CD4-positive, alpha-beta T cell treated with Interleukin-4 for 1 hour (primary cell): ENCODE measurements around the gene MACO1.

Experiments
- DNase-seq, 2 donors: peaks; one replicate each; pipeline ENCODE4 v3.0.0-alpha.2; 2020 to 2022

MACO1 gene

GRCh38 chr1:25492323-25492722 lies 61.6 kb downstream of the MACO1 start:
- no peak for DNase-seq

- DNase-seq, result no peak
Measured at GRCh38 chr1:25494952-25495351, 64.3 kb downstream of the MACO1 start.

- DNase-seq, result no peak
Measured at GRCh38 chr1:25500694-25501093, 70.0 kb downstream of the MACO1 start.

- DNase-seq, result peak in 1 of 2 donors; percentile 11
Measured at GRCh38 chr1:25501235-25502058, 70.8 kb downstream of the MACO1 start.

- DNase-seq, result no peak
Measured at GRCh38 chr1:25502957-25503356, 72.3 kb downstream of the MACO1 start.

- peak; percentile 70 to 73 for DNase-seq
Measured at GRCh38 chr1:25503551-25504426, 73.1 kb downstream of the MACO1 start.

- no peak for DNase-seq
Measured at GRCh38 chr1:25504706-25505595, 74.3 kb downstream of the MACO1 start.

- DNase-seq, result no peak
Measured at GRCh38 chr1:25505656-25506385, 75.1 kb downstream of the MACO1 start.

- peak; percentile 38 to 41 for DNase-seq
Measured at GRCh38 chr1:25506566-25507463, 76.1 kb downstream of the MACO1 start.

- DNase-seq, result no peak
Measured at GRCh38 chr1:25513666-25514065, 83.0 kb downstream of the MACO1 start.

- DNase-seq, result no peak
Measured at GRCh38 chr1:25515033-25515432, 84.3 kb downstream of the MACO1 start.

- DNase-seq, result no peak
Measured at GRCh38 chr1:25516686-25517085, 86.0 kb downstream of the MACO1 start.

- DNase-seq, result no peak
Measured at GRCh38 chr1:25517476-25518394, 87.0 kb downstream of the MACO1 start.

GRCh38 chr1:25519624-25520023 lies 88.9 kb downstream of the MACO1 start:
- no peak for DNase-seq

- peak; percentile 71 to 73 for DNase-seq
Measured at GRCh38 chr1:25520446-25521061, 89.9 kb downstream of the MACO1 start.

- no peak for DNase-seq
Measured at GRCh38 chr1:25522031-25522655, 91.4 kb downstream of the MACO1 start.

GRCh38 chr1:25523542-25523941 lies 92.8 kb downstream of the MACO1 start:
- no peak for DNase-seq

GRCh38 chr1:25524568-25525360 lies 94.1 kb downstream of the MACO1 start:
- no peak for DNase-seq
